ENCODE results near the gene GRIK2.

DNA sequence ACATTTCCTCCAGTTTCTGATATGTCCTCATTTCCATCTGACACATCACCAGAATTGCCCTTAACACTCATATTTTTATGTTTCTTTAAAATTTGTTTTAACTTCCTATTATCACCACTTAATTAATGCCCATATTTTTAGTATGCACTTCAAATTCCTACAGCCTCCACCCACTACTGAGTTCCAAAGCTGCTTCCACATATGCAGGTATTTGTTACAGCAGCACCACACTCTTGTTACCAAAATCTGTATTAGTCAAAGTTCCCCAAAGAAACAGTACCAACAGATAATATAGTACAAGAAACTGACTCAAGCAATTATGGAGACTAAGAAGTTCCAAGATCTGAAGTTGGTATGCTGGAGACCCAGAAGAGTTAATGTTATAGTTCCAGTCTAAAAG, 340.4 kb downstream of the GRIK2 start:
- TF ChIP-seq POLR2A (IDR thresholded peaks at IDR 0.05): no peak
- TF ChIP-seq POLR2AphosphoS5 (IDR thresholded peaks at IDR 0.05): no peak
